Occipital lobe (tissue), 2 donors: Measurements from ENCODE around the gene GPR52. TPM values are rescaled to one million over a fixed set of nuclear protein-coding genes. Genes with fewer than 3 reads are reported as not detected.
"Not testable (repeated sequence)": the region's sequence is repeated elsewhere in the genome, so short reads cannot be mapped to it uniquely, and the experiment has no call there.

Experiments
- DNase-seq: peaks from one replicate; lab custom pipeline; 2025; lab: John Stamatoyannopoulos, UW
- total RNA-seq: library from RNA; depleted of rRNA; stranded (reverse); fragments of >200 nt; gene quantifications from one replicate; pipeline ENCODE4 v1.2.3, GENCODE V29; 2014

GPR52 gene, protein sequence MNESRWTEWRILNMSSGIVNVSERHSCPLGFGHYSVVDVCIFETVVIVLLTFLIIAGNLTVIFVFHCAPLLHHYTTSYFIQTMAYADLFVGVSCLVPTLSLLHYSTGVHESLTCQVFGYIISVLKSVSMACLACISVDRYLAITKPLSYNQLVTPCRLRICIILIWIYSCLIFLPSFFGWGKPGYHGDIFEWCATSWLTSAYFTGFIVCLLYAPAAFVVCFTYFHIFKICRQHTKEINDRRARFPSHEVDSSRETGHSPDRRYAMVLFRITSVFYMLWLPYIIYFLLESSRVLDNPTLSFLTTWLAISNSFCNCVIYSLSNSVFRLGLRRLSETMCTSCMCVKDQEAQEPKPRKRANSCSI
- total RNA-seq = 12.9 TPM

GRCh38 chr1:174447866-174448530 is at the start of gene GPR52:
Gene GPR52 (plus strand): TSS chr1:174447964. CDS start chr1:174448112, 148 bp downstream.
- no peak for DNase-seq

DNA sequence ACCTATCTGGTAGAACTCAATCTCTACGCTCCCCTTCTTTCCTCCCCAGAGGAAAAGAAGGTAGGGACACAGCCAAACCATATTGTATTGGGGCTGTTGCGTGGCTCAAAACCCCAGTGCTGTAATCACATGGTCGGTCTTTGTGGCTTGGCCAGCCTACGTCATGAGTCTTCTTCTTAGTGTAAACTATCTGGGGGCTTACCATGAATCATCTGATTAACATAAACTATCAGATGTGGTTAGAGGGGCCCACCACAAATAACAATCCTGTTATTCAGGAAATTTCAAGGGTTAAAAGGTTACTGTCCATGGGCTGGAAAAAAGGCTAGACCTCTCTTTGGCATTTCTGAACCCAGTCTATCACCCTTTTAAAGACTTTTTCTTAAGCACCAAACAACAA is 49.5 kb upstream of the GPR52 start:
- DNase-seq = no peak

- DNase-seq = no peak
Observed at GRCh38 chr1:174399211-174399610, 48.6 kb upstream of the GPR52 start.

- DNase-seq = no peak
Observed at GRCh38 chr1:174401075-174401474, 46.7 kb upstream of the GPR52 start.

DNA sequence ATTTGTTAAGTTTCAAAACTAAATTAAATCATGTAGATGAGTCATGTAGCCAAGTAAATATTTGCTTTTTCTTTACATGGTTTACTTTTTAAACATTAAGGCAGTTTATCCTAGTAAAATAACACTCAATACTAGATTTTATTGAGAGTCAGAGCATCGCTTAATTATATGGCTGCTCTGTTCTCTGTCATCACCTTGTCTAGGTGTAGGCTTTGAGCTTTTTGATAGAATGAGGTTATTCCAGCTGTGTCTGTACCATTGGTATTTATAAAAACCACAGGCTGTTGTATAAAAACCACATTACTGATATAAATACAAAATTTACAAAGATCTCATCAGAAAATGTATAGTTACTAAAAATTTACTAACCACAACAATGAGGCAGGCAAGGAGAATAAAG is 42.5 kb upstream of the GPR52 start:
- no peak for DNase-seq

GRCh38 chr1:174406421-174406820 is 41.3 kb upstream of the GPR52 start:
- DNase-seq = no peak

- DNase-seq = no peak
Observed at GRCh38 chr1:174407665-174408064, 40.1 kb upstream of the GPR52 start.

DNA sequence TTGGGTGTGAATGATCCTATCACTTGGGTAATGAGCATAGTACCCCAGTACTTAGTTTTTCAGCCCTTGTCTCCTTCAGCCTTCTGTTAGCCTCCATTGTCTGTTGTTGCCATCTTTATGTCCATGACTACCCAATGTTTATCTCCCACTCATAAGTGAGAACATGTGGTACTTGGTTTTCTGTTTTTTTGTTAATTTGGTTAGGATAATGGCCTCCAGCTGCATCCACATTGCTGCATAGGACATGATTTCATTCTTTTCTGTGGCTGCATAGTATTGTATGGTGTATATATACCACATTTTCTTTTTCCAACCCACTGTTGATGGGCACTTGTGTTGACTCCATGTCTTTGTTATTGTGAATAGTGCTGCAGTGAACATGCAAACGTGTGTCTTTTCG is 39.6 kb upstream of the GPR52 start:
- DNase-seq = no peak

- not testable (repeated sequence) for DNase-seq
Observed at GRCh38 chr1:174409801-174410200, 38.0 kb upstream of the GPR52 start.

DNA sequence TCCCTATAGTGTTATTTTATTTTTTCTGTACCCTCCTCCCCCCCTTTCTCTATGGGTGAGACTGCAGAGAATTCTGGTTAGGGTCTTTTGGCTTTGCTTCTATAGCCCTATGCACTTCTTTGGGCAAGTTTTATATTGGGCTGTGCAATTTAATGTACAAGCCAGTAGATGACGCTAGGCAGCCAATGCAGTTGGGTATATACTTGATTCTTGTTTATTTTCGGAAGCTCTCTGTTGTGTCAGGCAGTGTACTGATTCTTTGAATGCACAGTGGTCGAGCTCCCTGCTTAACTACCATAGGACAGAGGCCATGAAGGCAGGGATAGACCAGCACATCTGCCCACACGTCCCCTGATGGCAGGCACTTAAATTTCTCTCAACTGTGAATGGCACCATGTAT is 34.1 kb upstream of the GPR52 start:
- no peak for DNase-seq

GRCh38 chr1:174414203-174414602 is 33.6 kb upstream of the GPR52 start:
- DNase-seq = no peak

DNA sequence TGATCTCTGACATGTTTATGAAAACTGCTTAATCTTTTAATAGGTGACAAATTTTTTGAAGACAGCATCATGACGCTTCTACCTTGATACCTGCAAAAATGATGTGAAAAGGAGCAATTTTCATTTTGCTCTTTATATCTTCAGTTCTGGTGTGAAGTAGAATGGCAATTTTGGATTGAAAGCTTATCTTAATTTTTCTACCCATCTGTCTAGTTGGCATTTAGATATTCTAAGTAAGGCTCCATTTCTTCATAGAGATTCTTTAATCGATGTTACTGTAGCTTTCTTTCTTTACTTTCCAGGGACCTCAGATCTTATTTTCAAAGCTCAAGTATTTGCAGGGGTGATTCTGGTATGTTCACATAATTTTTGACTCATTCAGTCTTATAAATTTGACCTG is 32.3 kb upstream of the GPR52 start:
- no peak for DNase-seq

DNA sequence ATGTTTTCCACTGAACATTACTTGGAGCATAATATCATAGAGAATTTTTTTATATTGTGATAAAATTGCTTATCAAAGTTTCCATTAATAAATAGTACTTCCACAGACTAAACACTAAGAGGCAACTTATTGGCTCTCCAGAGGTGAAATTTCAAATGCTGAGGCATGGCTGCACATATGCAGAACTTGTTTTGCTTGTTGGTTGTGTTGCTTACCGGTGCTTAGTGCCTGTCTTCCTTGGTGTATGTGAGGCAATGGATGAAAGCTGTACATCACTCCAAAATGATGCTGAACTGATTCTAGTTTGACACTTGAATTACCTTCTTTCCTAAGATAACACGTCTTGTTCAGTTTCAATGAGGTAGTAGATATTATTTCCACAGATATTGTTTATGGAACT is 29.8 kb upstream of the GPR52 start:
- DNase-seq = no peak

DNA sequence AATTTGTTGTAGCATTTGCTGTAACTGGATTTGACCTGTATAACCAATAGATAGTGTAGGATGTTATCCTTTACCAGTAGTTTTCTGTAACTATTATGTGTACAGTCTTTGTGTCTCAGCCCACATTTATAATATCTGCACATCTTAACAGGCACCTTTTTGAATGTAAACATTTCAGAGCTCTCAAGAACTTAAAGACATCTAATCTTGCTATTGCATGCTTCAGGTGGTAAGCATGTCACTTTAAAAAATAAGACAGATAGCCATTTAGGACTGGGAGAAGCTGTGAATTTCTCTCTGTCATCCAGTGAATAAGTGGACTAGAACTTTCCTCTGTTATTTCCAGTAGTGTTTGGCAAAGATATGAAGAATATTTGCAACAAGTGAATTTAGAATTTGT is 22.6 kb upstream of the GPR52 start:
- no peak for DNase-seq

DNA sequence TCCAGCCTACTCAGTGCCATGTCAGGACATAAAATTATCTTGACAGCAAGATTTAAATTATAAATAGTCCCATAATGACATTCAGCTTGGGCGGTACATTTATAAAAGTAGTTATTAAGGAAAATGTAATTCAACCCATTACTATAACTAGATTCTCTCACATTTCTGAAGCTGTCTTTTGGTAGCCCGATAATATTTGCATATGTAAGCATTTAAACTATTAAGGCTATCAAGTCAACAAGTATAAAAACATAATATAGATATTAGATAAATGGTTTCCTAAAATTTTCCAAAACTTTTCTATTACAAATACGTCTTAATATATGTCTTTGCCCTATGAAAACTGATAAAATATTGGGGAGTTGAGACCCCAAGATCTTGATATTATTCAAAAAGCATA is 21.6 kb upstream of the GPR52 start:
- DNase-seq = no peak

DNA sequence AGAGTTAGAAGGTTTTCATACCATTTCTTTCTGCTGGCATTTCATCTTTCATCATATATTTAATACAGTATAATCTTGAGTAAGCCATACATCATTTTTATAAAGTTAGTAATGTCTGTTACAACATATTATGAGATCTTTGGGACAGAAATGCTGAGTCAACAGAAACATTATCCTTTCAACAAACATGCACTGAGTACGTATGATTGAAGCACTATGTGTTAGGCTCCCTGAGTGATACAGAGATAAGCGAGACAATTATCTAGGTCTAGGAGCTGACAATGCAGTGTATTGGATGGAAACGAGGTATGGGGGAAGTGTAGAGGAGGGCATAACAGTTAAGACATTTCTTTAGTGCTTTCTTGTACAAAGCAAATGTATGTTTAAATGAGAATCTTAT is 19.7 kb upstream of the GPR52 start:
- no peak for DNase-seq

DNA sequence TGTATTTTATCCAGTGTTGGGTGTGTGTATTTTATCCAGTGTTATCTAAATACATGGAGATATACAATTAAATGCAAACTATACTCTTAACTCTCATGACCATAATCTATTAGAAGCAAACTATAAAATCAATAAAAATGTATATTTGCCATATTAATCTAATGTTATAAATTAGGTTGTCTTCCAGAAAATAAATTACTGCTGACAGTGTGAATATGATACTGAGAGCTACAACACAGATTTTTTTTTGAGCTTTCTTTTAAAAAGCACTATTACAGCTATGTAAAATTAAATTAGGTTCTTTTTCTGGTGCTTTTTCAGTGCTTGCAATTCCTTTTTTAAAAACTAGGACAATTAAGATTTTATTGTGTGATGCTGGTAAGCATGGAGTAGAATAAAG is 19.0 kb upstream of the GPR52 start:
- DNase-seq = no peak

GRCh38 chr1:174433451-174433850 is 14.3 kb upstream of the GPR52 start:
- no peak for DNase-seq

DNA sequence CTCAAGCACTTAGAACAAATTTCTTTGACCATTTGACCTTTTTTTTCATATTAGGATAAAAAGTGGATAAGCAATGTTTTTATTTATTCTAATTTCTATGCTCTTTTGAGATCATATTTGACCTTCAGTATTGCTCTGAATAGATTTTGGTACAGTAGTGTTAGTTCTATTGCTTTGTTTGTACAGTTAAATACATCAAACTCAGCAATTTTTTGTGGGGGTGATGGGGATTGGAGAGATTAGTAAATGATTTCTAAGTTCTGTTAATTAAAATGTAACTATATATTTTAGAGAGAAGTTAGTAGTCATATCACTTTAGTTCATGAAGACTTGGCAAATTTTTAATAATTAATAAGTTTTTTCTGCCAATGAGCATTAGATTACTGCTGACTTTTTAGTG is 2.4 kb upstream of the GPR52 start:
- DNase-seq = no peak

GRCh38 chr1:174445817-174446216 is 1.9 kb upstream of the GPR52 start:
- DNase-seq = no peak

- DNase-seq = no peak
Observed at GRCh38 chr1:174448531-174448883, 743 bp downstream of the GPR52 start.

DNA sequence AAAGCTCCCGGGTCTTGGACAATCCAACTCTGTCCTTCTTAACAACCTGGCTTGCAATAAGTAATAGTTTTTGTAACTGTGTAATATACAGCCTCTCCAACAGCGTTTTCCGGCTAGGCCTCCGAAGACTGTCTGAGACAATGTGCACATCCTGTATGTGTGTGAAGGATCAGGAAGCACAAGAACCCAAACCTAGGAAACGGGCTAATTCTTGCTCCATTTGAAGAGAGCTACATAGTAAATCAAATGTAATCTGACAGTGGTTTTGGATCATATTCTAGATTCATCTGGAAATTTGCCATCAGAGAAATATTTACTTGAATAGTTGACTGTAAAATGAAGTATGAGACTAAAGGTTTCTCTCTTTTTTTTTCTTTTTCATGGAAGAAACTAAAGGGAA is 1.2 kb downstream of the GPR52 start:
- DNase-seq = no peak

- DNase-seq = no peak
Observed at GRCh38 chr1:174451408-174451807, 3.6 kb downstream of the GPR52 start.
